ENCODE data around the gene ARHGAP9.

- no peak for TF ChIP-seq POLR2A (IDR thresholded peaks at IDR 0.05)
- TF ChIP-seq CTCF (IDR thresholded peaks at IDR 0.05): no peak
Measured at GRCh38 chr12:57471661-57472060, 8.0 kb downstream of the ARHGAP9 start.
